K562 (cell line): ENCODE measurements around the gene GALNT9. TPM values are rescaled to one million over a fixed set of nuclear protein-coding genes. Genes with fewer than 3 reads are reported as not detected.

Experiments used
- BRF1 ChIP-seq: IDR thresholded peaks from 3 replicates; pipeline ENCODE4 v1.6.1; 2011; ENCODE audit warnings: borderline replicate concordance, mild to moderate bottlenecking; ENCODE audit not compliant: insufficient read length; ENCODE audit errors: extremely low read depth
- CSDE1 ChIP-seq, 2 experiments: fragments of 450-650 bp; IDR thresholded peaks; 2 replicates each; pipeline ENCODE4 v1.6.1; 2016; ENCODE audit warnings: mild to moderate bottlenecking in 1 of 2
- ERF ChIP-seq: fragments of 450-650 bp; formaldehyde crosslinking; IDR thresholded peaks from 2 replicates; pipeline ENCODE4 v1.4.0; 2020; ENCODE audit warnings: mild to moderate bottlenecking, mixed read lengths
- ETS2 ChIP-seq: IDR thresholded peaks from 2 replicates; pipeline ENCODE4 v1.6.1; 2016; ENCODE audit warnings: borderline replicate concordance, missing genetic modification characterization, mild to moderate bottlenecking, moderate library complexity, missing compliant biosample characterization; ENCODE audit not compliant: poor library complexity, severe bottlenecking
- FOS ChIP-seq: IDR thresholded peaks from 3 replicates; pipeline ENCODE4 v1.6.1; 2011; ENCODE audit not compliant: insufficient read length; ENCODE audit errors: extremely low read depth
- GATA2 ChIP-seq: sonication (generic); formaldehyde crosslinking; IDR thresholded peaks from 2 replicates; pipeline ENCODE4 v1.4.0; 2020; ENCODE audit warnings: mild to moderate bottlenecking, missing genetic modification reagents
- GTF2A2 ChIP-seq: IDR thresholded peaks from 2 replicates; pipeline ENCODE4 v1.6.1; 2016; ENCODE audit warnings: mild to moderate bottlenecking, missing genetic modification characterization, missing compliant biosample characterization
- HDAC3 ChIP-seq: fragments of 450-650 bp; IDR thresholded peaks from 2 replicates; pipeline ENCODE4 v1.6.1; 2018; ENCODE audit warnings: borderline replicate concordance, mild to moderate bottlenecking, moderate library complexity; ENCODE audit not compliant: partially characterized antibody
- HIVEP1 ChIP-seq: fragments of 250-450 bp; sonication (Bioruptor Pico); IDR thresholded peaks from 2 replicates; pipeline ENCODE4 v1.4.0; 2020; ENCODE audit warnings: mild to moderate bottlenecking
- HMGXB4 ChIP-seq: sonication (generic); formaldehyde crosslinking; IDR thresholded peaks from 2 replicates; pipeline ENCODE4 v1.8.1; 2023; ENCODE audit warnings: mild to moderate bottlenecking, missing genetic modification reagents
- TOE1 ChIP-seq, 2 experiments: fragments of 450-650 bp in 1 of 2; sonication (generic) in 1 of 2; formaldehyde crosslinking in 1 of 2; IDR thresholded peaks; 2 replicates each; pipeline versions ENCODE4 v1.7.1 to v1.8.0; 2016 to 2022; ENCODE audit warnings: borderline replicate concordance in 2 of 2, mild to moderate bottlenecking in 2 of 2, antibody characterized with exemption in 1 of 2, inconsistent platforms in 1 of 2, low read depth in 1 of 2, missing genetic modification reagents in 1 of 2, moderate library complexity in 1 of 2
- USF1 ChIP-seq: sonication (generic); formaldehyde crosslinking; IDR thresholded peaks from 2 replicates; pipeline ENCODE4 v1.9.0; 2022; ENCODE audit warnings: mild to moderate bottlenecking, missing genetic modification reagents
- ZNF224 ChIP-seq: sonication (generic); formaldehyde crosslinking; IDR thresholded peaks from 2 replicates; pipeline ENCODE4 v1.8.0; 2022; ENCODE audit warnings: mild to moderate bottlenecking, missing genetic modification reagents
- ZNF740 ChIP-seq, 3 experiments: fragments of 200-800 bp in 1 of 3; sonication (Bioruptor generic) in 1 of 3; sonication (generic) in 1 of 3; formaldehyde crosslinking in 1 of 3; IDR thresholded peaks; 2 replicates each; pipeline versions ENCODE4 v1.6.1 to v1.8.0; 2016 to 2022; ENCODE audit warnings: mild to moderate bottlenecking in 2 of 3, missing compliant biosample characterization in 2 of 3, missing genetic modification characterization in 2 of 3, missing genetic modification reagents in 1 of 3
- polyA plus RNA-seq, 8 experiments: library from polyadenylated mRNA; depleted of rRNA in 4 of 8; stranded (reverse) in 5 of 8; unstranded in 3 of 8; fragments of >200 nt; fragmentation: Nextera tagmentation in 2 of 8; fragmentation: Illumina TruSeq in 1 of 8; extraction: Ambion mirVana in 2 of 8; extraction: Trizol in 1 of 8; gene quantifications; 2 replicates each; pipeline versions ENCODE4 v1.2.1 to v1.2.3, GENCODE V29; 2011 to 2014; ENCODE audit warnings: inconsistent platforms in 1 of 8, missing spikeins in 1 of 8
- total RNA-seq, 7 experiments: library from RNA; depleted of rRNA in 6 of 7; stranded (reverse); fragments of >200 nt in 6 of 7; fragmentation: Illumina TruSeq in 2 of 7; extraction: Trizol in 2 of 7; gene quantifications; 2 replicates each; pipeline versions ENCODE4 v1.2.1 to v1.2.3, GENCODE V29; 2011 to 2021; ENCODE audit warnings: low replicate concordance in 1 of 7

GALNT9 gene
- total and polyA plus RNA-seq, 9 of the 15 experiments (the other 6 are each of a cell fraction or from before 2014, with no cell fraction given), result not detected

GRCh38 chr12:132279184-132279889, 50.1 kb downstream of the GALNT9 start (continued):
- no peak for TF ChIP-seq GATA2
- no peak for TF ChIP-seq GTF2A2 (tag)
- TF ChIP-seq ETS2 (tag), result no peak
- TF ChIP-seq USF1, result peak; percentile 79
- peak; percentile 84 for TF ChIP-seq TOE1 (IDR thresholded peaks at IDR 0.05; ENCODE audit: borderline replicate concordance)
- TF ChIP-seq TOE1 (CRISPR knock-in tag; IDR thresholded peaks at IDR 0.05; ENCODE audit: borderline replicate concordance, low read depth), result no peak
- no peak for TF ChIP-seq ZNF740 (CRISPR knock-in tag; IDR thresholded peaks at IDR 0.05)
- TF ChIP-seq ZNF740 (tag; IDR thresholded peaks at IDR 0.05), result no peak
- no peak for TF ChIP-seq HMGXB4 (CRISPR knock-in tag)
- TF ChIP-seq HIVEP1 (CRISPR knock-in tag), result no peak
- peak; percentile 48 for TF ChIP-seq FOS
- TF ChIP-seq ZNF224 (CRISPR knock-in tag), result no peak
- TF ChIP-seq BRF1, result no peak
- TF ChIP-seq ERF (CRISPR knock-in tag), result no peak
- no peak for TF ChIP-seq CSDE1 (IDR thresholded peaks at IDR 0.05)
- TF ChIP-seq HDAC3, result no peak
